Measurements from ENCODE around the gene AKAP7.

AKAP7 gene

DNA sequence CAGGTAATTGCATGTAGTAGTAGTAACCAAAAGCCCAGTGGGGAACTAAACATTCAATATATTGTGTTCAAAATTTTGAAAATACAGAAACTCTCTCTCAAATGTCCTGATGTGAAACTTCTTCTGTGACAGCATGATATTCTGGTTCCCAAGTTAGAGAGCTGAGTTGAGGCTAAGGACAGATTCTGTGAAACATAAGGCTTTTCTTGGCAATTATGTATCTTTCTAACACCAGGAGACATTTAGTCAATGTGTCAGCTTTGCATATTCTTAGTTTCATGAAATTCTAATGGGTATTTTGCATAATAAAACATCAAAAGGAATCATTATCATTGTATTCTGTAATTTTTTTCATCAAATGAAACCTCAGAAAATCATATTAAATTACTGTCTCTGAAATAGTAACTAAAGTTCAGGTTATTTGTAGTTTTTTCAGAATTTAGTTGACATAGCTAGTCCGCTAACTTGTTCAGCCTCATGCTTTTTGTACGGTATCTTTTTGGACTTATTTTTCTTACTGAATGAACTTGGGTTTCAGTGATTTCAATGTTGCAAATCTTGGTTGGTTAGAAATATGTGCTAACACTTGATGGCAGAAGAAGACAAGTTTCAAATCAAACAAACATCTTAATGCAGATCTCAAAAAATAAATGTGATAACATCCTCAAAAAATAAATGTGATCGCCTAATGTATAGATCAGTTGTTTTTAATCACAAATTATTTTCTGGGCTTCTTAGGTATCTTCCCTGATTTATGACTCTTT is 70.4 kb downstream of the AKAP7 start:
- no peak for DNase-seq

DNA sequence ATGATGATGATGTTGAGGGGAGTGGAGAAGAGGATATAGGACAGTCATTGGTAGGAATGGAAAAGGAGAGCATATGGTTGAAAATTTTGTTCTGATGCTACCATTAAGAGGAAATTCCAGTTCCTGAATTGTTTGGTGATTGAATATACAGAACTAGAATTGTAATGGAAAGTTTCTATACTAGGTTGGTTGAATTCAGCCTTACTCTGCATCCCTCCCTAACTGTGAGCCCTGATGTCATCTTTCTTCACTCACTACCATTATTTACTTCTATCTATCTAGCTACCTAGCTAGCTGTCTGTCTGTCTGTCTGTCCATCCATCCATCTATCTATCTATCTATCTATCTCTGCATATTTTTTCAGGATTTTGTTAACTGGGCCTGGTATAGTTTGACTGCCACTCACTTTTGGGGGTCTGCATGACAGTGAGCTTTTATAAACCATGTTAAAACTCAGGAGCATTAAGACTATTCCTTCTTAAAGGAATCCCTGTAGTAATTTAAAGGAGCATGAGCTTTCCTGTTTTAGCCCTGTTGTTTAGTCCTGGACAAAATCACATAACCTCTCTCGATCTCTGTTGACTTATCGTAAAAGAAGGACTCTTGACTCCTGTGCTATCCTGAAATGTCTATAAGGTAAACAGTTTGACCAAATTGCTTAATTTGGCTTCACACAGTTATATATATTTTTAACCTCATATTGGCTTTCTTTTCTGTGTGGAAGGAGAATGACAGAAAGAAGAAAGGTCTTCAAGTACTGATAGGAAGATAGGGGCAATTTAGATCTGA is 71.4 kb downstream of the AKAP7 start:
- no peak for DNase-seq

DNA sequence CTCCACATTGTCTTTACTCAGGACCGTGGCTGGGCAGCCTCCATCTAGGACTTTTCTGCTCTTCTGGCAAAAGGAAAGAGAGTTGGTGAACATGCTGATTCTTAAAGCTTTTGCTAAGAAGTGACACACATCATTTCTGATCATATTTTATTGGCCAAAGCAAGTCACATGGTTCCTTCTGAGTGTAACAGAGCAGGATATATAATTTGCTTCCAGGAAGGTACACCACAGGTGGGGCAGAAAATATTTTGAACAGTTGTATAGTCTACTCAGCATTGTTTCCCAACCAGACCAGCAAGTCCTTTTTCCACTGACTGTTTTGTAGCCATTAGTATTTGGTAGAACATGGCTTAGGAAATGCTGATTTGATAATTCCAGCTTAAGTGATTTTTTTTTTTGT is 73.5 kb downstream of the AKAP7 start:
- no peak for DNase-seq

DNA sequence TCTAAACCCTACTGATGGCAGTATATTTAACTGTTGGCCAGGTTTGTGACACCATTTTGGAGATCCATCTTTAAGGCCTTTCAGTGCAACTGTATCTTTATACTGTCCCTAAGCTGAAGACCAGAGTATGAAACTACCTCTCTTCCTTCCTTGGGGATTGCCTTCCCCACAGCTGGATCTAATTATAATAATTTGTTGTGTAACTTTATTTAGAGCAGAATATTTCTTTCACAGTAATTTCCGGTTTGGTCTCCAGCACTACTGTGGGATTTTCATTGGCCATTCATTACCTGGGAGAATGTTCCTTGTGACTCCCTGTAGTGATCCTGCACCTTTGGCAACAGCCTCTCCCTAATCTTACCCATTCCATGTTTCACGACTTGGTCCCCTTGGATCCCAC is 75.2 kb downstream of the AKAP7 start:
- DNase-seq: no peak

DNA sequence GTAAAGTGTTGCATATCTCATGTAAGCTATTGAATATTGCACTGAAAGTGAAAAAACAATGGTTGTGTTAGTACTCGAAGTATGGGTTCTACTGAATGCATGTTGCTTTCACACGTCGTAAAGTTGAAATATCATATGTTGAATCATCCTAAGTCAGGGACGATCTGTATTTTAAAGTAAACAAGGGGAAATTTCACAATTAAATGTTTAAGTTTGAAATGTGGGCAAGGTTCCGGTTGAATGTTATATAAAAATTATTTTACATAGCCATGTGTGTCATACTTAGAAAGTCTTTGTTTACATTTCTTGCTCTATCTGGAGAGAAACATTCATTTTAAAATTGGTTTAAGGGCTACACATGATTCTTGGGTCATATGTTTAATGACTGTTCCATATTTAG is 76.8 kb downstream of the AKAP7 start:
- DNase-seq: no peak

DNA sequence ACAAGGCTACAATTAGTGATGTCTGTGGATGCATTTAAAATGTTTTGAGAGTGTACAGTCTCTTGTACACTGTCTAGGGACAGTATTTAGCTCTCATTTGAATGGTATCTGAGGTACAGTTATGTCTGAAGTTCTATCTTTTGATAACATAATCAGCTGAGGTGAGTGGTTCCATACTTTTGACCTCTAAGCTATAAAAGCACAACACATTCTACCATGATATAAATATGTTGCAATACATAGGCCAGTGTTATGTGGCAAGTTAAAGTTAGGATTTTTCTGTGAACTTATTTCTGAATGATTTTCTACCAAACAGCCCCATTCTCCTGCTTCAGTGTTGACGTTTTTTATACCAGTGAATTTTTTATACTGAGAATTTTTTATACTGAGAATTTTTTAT is 77.6 kb downstream of the AKAP7 start:
- no peak for DNase-seq

DNA sequence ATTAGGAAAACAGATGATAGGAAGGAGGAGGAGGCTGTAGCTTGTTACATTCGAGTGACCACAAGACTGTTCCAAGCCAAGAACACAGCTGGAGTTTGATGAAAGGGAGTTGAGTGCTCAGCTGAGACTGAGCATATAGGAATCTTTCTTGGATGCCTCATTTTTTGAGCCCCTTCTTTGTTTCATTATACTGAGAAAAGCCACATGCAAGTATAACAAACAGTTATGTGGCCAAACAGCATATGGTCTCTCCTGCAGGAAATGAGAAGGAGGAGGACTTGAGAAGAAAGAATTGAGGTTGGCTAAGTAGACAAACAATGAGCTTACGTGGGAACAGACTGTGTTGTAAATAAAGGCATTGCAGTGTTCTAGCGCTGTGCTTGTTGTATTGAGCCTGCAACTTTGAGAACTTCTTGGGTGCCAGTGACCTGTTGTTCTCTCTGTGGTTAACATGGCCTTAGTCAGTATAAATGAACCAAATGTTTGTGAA is 78.3 kb downstream of the AKAP7 start:
- no peak for DNase-seq

DNA sequence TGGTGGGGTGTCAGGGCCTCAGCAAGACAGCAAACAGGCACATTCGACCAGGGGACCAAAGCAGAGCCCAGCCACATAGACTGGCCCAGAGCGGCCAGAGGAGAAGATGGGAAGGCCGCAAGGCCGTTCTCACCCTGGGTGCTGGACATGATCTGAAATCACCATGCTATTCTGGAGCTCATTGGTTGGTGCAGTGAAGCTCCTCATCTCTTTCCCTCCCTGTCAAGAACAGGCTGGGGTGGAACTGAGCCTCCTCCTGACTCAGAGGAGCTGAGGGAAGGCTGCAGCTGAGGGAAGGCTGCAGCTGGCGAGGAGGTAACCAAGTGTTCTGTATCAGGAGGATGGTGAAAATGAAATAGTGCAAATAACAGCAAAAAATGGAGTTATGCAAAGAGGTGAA is 80.0 kb downstream of the AKAP7 start:
- no peak for DNase-seq

DNA sequence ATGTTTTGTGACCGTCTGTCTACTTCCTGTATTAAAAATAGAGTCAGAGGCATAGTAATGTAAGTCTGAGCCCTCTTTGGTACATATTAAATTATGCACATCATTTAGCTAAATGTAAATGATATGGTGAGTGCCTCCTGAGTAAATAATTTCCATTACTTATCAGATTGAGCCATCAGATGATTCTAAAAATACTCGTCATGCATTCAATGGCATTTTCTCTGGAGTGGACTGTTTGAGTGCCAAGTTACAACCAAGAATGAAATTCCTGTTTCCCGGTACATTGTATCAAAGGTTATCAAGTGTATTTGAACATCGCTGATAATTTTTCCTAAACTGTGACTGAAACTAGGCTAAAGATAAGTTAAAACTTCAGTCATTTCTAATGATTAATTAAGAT is 81.0 kb downstream of the AKAP7 start:
- no peak for DNase-seq

DNA sequence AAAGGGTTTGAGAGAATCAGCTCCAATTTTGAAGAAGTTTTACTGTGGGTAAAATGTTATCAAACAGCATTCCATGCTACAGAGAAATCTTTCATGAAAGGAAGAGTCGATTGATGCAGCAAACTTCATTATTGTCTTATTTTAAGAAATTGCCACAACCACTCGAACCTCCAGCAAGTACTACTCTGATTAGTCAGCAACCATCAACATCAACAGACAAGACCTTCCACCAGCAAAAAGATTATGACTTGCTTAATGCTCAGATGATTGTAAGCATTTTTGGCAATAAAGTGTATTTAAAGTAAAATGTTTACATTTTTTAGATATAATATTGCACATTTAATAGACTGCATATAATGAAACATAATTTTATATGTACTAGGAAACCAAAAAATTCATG is 87.5 kb downstream of the AKAP7 start:
- no peak for DNase-seq

DNA sequence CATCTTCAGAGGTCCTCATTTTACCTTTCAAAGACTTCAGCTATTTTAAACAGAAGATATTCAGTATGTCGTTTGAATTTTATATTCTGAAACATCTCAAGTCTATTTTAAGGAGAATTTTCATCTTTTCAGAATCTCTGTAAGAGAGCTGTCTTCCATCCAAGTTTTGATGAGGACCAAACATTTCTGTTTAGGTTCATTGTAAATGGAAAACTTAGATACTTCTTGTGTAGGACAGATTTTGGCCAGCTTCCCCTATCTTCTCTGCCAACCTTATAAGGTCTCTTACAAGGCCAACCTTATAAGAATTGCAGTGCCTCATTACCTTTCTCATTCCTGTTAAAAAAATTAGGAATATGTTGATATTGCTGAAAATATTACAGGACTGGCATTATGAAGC is 88.1 kb downstream of the AKAP7 start:
- DNase-seq: no peak

DNA sequence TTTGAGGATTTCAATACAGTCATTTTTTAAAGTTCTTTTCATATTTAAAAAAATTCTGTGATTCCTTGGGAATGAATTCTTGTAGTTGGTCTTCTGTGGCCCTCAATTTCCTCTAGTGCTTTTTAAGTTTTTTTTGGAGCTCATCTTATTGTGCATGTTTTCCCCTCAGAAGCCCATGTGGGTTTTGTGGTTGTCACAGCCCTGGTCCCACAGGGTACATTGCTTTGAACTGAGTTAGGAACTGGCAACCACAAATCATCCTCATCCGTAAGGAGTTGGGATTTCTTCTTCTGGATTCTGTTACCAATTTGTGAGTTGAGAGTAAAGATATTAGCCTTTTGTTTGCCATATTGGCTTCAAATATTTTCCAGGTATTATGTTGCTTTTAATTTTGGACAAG is 89.9 kb downstream of the AKAP7 start:
- no peak for DNase-seq

DNA sequence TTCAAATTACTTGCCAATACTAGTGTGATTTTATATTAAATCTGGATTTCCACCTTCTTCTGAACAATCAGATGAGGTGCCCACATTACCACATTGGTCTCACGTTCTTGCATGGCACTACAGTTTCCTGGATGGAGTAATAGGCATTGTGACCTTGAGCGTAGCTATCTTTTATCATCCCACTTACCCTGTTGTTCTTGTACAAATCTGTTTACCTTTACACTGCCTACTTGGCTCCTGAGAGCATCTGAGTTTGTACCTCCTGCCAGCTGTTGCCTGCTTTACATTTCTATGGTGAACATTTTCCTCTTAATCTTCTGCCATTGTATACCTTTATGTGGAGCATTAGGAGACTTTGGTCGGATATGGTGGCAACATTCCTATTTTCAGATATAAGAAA is 90.7 kb downstream of the AKAP7 start:
- no peak for DNase-seq

DNA sequence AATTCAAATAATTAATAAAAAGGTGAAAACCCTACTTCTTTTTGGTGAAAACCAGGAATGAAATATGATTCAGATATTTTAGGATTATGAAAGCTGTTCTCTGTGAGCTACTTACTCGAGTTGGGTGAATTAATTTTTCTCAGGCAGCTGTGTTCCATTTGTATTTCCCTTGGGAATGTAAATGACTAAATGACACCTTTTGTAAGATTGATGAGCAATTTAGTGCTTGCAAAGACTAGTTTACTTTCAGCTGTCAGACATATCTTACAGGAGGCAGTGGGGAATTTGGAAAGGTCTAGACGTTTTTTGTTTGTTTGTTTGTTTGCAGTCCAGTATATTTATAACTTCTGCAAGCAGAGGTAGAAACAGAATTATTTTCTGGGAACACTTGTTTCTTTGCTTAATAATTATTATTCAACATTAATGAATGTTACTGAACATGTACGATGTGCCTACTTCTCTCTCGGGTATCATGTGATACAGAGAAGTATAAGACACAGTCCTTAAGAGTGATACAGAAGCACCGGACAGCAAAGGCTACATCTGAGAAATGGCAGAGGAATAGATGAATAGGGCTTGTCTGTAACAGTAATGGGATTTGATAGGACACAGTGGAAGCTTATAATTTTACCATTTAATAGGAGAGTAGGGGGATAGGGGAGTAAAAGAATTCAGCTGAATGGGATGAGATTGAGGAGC is 91.3 kb downstream of the AKAP7 start:
- no peak for DNase-seq

DNA sequence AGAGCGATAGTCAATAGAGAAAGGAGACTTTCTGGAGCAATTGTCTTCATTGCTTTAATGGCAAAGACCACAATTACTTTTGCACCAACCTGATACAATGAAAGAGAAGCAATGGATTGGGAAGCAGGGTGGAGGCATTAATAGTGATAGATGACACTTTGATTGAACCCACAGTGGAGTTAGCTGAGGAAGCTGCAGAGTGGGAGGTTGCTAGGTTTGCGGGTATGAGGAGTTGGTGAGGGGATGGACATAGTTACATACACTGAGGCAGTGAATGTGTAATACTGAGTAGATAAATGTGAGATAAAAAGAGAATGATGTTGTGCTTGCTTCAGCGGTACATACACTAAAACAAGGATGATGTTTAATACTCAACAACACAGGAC is 91.9 kb downstream of the AKAP7 start:
- no peak for DNase-seq

DNA sequence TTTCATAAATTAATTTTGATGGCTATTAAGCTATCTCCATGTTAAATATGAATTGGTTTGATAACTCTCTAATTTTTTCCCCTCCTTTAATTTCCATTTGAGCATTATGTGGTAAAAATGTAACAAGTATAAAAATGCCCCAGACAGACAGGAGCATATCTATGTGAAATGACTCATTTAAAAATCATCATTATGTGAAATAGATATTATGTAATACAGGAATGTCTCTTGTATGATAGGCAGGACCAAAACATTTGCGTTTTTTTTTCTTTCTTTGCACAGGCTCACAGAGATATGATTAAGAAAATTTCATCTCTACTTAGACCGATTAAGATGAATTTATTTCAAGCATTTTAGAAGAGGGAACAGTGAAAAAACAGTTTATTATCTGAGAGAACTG is 95.8 kb downstream of the AKAP7 start:
- no peak for DNase-seq

DNA sequence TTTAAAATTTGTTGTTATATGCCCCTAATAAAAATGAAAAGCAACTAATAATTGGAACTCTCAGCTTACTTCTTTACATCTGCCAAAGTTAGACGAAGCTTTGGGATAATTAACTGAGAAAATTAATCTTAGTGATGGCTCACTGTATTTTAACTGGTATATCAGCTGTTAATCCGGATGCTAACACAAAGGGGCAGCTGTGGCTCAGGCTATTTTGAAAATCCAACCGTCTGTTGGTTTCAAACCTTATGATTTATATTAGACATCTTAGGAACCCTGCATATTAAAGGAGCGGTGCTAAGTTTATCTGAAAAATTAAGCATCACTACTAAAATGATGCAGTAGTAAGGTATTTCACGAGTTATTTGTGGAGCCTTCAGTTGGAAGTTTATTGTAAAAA is 96.6 kb downstream of the AKAP7 start:
- no peak for DNase-seq

DNA sequence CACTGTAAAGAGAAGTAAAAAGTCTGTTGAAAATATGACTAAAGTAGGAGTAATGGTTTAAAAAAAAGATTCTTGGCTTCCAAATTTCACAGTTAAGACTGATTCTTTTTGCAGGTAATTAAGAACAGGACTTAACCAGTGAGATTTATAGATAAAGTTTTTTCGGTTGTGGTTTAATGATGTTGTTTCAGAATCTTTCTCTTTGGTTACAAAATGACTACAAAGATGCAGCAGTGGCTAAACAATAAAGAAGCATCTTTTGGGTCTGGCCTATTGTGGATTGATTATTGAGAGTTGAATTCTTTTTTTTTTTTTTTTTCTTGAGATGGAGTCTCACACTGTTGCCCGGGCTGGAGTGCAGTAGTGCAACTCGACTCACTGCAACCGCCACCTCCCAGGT is 109.7 kb downstream of the AKAP7 start:
- no peak for DNase-seq

DNA sequence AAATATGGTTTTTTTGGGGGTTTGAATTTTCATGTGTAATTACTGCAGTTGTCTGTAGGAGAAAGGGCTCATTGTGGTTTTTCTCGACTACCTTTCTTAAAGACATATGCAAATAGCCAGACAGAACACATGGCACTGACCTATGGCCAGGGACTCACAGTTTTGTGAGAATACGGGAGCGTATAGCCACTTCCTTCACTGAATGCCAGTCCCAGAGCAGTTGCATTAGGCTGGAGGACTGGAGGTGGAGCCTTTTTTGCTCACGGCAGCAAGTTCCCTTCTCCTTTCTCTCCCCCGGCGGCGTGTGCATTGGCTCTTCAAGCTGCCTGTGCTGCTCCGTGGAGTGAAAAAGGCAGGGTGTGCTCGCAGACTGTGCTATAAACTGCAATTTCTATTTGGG is 114.9 kb downstream of the AKAP7 start:
- peak; percentile 9 to 10 for DNase-seq

DNA sequence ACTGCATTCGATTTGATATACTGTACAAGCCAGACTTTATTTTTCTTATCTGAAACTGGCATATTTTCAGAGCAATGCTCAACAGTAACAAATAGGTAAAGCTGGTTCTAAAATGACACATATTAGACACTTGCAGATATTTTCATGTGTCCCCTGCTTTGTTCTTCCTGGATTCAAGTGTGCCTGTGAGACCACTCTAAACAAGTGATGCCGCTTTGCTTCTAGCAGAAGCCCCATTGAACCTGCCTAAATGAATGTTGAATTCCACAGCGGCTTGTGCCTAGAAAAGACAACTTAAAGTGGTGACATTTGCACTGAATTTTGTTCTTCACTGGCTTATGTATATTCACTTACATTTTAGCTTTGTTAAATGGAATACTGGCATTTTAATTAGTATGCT is 115.7 kb downstream of the AKAP7 start:
- DNase-seq: no peak

DNA sequence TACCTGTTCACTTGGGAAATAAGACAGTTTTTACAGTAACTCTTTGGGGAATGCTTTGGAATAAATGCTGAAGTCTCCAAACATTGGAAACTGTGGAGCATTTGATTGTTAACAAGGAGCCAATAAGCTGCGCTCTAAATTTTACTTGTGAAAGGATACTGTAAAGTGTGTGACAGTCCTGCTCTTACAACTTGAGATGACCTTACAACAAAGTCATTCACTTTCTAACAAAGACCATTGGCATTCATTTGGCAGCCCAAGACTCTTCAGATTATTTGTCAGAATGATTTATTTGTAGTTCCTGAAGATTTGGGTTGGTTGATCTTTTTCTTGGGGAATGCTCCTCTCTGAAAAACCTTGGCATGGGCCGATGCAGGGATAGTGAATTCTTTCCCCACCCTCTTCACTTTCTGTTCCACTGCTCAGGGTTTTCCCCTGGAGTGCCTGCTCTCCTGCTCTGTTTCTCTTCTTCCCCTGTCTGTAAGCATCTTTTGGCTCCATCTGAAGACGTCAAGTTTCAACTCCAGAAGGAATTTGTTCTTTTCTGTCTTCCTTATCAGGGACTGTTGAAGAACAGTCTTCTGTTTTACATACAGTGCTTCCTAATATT is 116.4 kb downstream of the AKAP7 start:
- DNase-seq: no peak

DNA sequence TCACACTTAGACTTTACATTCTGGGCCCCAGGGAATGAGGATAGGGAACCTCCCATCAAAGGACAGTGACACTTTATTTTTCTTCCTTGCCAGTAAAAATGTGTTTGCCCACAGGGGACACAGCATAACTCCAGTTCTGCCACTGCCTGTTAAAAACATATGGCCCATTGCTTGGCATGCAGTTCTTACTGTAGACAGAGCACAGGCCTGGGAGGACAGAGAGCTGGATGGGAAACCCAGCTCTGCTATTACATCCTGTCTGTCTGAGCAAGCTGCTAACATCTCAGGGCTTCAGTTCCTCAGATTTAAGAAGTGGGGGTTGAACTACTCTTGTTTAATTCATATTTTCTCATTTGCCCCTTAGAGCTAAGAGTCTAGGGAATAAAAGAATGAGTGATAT is 120.2 kb downstream of the AKAP7 start:
- DNase-seq: no peak

DNA sequence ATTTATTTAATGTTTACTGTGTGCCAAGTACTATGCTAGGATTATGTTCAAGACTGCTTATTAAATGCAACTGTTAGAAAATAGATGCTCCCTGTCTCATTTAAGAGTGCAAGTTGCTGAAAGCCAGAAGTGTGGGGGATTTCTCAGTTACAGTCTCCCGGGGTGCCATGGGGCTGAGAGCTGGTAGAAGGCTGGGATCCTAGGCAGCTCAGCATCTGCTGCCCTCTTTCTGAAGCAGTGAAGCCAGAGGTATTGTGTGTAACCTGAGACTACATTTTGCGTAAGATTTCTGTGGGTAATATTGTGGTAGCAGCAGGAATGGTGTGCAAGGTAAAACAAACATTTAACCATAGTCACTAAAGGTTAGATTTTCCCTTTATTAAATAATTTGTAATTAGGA is 120.6 kb downstream of the AKAP7 start:
- DNase-seq: no peak

DNA sequence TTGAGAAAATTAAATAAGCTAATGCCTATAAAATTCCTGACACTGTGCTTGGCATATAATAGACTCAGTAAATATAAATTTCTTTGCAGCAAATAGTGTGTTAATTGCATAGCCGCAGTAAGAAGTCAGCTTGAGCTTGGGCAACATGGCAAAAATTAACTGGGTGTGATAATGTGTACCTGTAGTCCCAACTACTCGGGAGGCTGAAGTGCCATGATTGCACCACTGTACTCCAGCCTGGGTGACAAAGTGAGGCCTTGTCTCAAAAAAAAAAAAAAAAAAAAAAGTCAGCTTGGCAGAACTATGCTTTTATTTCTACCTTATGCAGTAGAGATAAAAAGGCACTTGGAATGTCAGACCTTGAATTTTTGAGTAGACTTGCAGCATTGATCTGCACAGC is 121.8 kb downstream of the AKAP7 start:
- DNase-seq: no peak

Measured in stimulated activated CD4-positive, alpha-beta T cell treated with anti-CD3 and anti-CD28 coated beads, Interleukin-4, amount 100 ng/mL, for 4 hours (primary cell).